HG03280 (cell line): Measurements from ENCODE around the gene CDC34.

Source experiments
- ATAC-seq: cut with Tn5 transposase; IDR thresholded peaks from one replicate; pipeline ENCODE4 v1.9.1; 2021; ENCODE audit warnings: mild to moderate bottlenecking, moderate library complexity; ENCODE audit not compliant: unreplicated experiment

The CDC34 gene

GRCh38 chr19:540867-541637 lies 9.5 kb downstream of the CDC34 start:
- no peak for ATAC-seq

GRCh38 chr19:541699-542098 lies 10.1 kb downstream of the CDC34 start:
- no peak for ATAC-seq

GRCh38 chr19:542173-542866 lies 10.8 kb downstream of the CDC34 start:
- ATAC-seq: no peak

GRCh38 chr19:543910-544608 lies 12.5 kb downstream of the CDC34 start, which contains the start of gene GZMM:
Gene GZMM, plus strand, starts transcription at chr19:544053. Its CDS starts 19 bp downstream, at chr19:544072.
- no peak for ATAC-seq

- no peak for ATAC-seq
These were observed 15.6 kb downstream of the CDC34 start for GRCh38 chr19:547117-547516.

GRCh38 chr19:547836-548720 lies 16.5 kb downstream of the CDC34 start:
- ATAC-seq: no peak

GRCh38 chr19:548886-549830 lies 17.6 kb downstream of the CDC34 start:
- no peak for ATAC-seq

- ATAC-seq: no peak
These were observed 23.3 kb downstream of the CDC34 start for GRCh38 chr19:554817-555216.

GRCh38 chr19:555474-555808 lies 23.9 kb downstream of the CDC34 start:
- no peak for ATAC-seq

GRCh38 chr19:556611-557382 lies 25.2 kb downstream of the CDC34 start:
- ATAC-seq: no peak

- no peak for ATAC-seq
These were observed 27.3 kb downstream of the CDC34 start for GRCh38 chr19:558770-559439.

- no peak for ATAC-seq
These were observed 28.6 kb downstream of the CDC34 start for GRCh38 chr19:560121-560520.

GRCh38 chr19:566403-566802 lies 34.8 kb downstream of the CDC34 start:
- no peak for ATAC-seq

- ATAC-seq: no peak
These were observed 35.3 kb downstream of the CDC34 start for GRCh38 chr19:566844-567243.

- no peak for ATAC-seq
These were observed 35.8 kb downstream of the CDC34 start for GRCh38 chr19:567296-567900.

- no peak for ATAC-seq
These were observed 38.7 kb downstream of the CDC34 start for GRCh38 chr19:570251-570686.

GRCh38 chr19:570937-571565 lies 39.5 kb downstream of the CDC34 start:
- ATAC-seq: no peak

GRCh38 chr19:571566-571974 lies 40.0 kb downstream of the CDC34 start:
- ATAC-seq: no peak
